HEK293T (cell line): ENCODE data around the gene TMEM151A.

Experiments
- CTCF ChIA-PET: fragments of 350-600 bp; formaldehyde crosslinking; extraction: SDS; loops from one replicate; lab custom pipeline; 2021; ENCODE audit warnings: antibody characterized with exemption, inconsistent platforms; lab: Yijun Ruan, JAX
- POLR2A ChIA-PET: fragments of 350-600 bp; formaldehyde crosslinking; extraction: SDS; loops from one replicate; lab custom pipeline; 2020; ENCODE audit warnings: antibody characterized with exemption, inconsistent platforms; lab: Yijun Ruan, JAX
- DNase-seq: peaks from one replicate; pipeline ENCODE4 v3.0.0; 2012; ENCODE audit warnings: mixed read lengths; ENCODE audit errors: extremely low spot score
- ARNT ChIP-seq: fragments of 450-650 bp; IDR thresholded peaks from 2 replicates; pipeline ENCODE4 v1.6.1; 2017; ENCODE audit warnings: mild to moderate bottlenecking
- BHLHE40 ChIP-seq: fragments of 450-650 bp; IDR thresholded peaks from 2 replicates; pipeline ENCODE4 v1.6.1; 2016; ENCODE audit warnings: mild to moderate bottlenecking, moderate library complexity, borderline replicate concordance
- CTBP1 ChIP-seq: fragments of 450-650 bp; IDR thresholded peaks from 2 replicates; pipeline ENCODE4 v1.6.1; 2016; ENCODE audit warnings: borderline replicate concordance
- ELF4 ChIP-seq: fragments of 450-650 bp; IDR thresholded peaks from 2 replicates; pipeline ENCODE4 v1.6.1; 2017; ENCODE audit warnings: antibody characterized with exemption
- FOXA1 ChIP-seq: fragments of 450-650 bp; IDR thresholded peaks from 2 replicates; pipeline ENCODE4 v1.6.1; 2016; ENCODE audit warnings: mild to moderate bottlenecking
- FOXK2 ChIP-seq: fragments of 450-650 bp; IDR thresholded peaks from 2 replicates; pipeline ENCODE4 v1.6.1; 2016; ENCODE audit warnings: mild to moderate bottlenecking
- FOXM1 ChIP-seq: fragments of 450-650 bp; IDR thresholded peaks from 2 replicates; pipeline ENCODE4 v1.6.1; 2017; ENCODE audit warnings: mild to moderate bottlenecking, borderline replicate concordance
- HDGF ChIP-seq: fragments of 450-650 bp; IDR thresholded peaks from 2 replicates; pipeline ENCODE4 v1.6.1; 2017; ENCODE audit warnings: antibody characterized with exemption, borderline replicate concordance
- L3MBTL2 ChIP-seq: fragments of 450-650 bp; conservative IDR thresholded peaks from 2 replicates; pipeline ENCODE4 v1.6.1; 2016; ENCODE audit warnings: mild to moderate bottlenecking
- LEF1 ChIP-seq: fragments of 450-650 bp; IDR thresholded peaks from 2 replicates; pipeline ENCODE4 v1.6.1; 2017; ENCODE audit warnings: mild to moderate bottlenecking, borderline replicate concordance
- NFRKB ChIP-seq: fragments of 450-650 bp; IDR thresholded peaks from 2 replicates; pipeline ENCODE4 v1.6.1; 2016; ENCODE audit warnings: mild to moderate bottlenecking, moderate library complexity
- PKNOX1 ChIP-seq: fragments of 450-650 bp; IDR thresholded peaks from 2 replicates; pipeline ENCODE4 v1.6.1; 2016
- SP1 ChIP-seq: fragments of 450-650 bp; IDR thresholded peaks from 2 replicates; pipeline ENCODE4 v1.6.1; 2017
- SUZ12 ChIP-seq: fragments of 450-650 bp; IDR thresholded peaks from 2 replicates; pipeline ENCODE4 v1.6.1; 2016; ENCODE audit warnings: mild to moderate bottlenecking
- TARDBP ChIP-seq: fragments of 450-650 bp; IDR thresholded peaks from 2 replicates; pipeline ENCODE4 v1.6.1; 2016
- ZNF384 ChIP-seq: fragments of 450-650 bp; IDR thresholded peaks from 2 replicates; pipeline ENCODE4 v1.6.1; 2016

TMEM151A gene

GRCh38 chr11:66331542-66332370 lies 40.1 kb downstream of the TMEM151A start:
- no peak for DNase-seq
- ChIA-PET POLR2A (interaction anchor here (1.6 kb wide), 1 partner anchor 42 kb away, joined by 5 read pairs; the partner anchor contains the start of gene YIF1A), CTCF (interaction anchor here (1.3 to 1.6 kb wide), 2 partner anchors 19 to 20 kb away, joined by 3 to 10 read pairs; no protein-coding TSS in a partner anchor)
- TF ChIP-seq FOXA1 (no peak), L3MBTL2 (no peak), TARDBP (no peak), CTBP1 (no peak), PKNOX1 (no peak)

GRCh38 chr11:66332371-66333219 lies 40.9 kb downstream of the TMEM151A start:
- ChIA-PET POLR2A (no interaction called here), CTCF (no interaction called here)
- no peak for DNase-seq
- TF ChIP-seq L3MBTL2 (no peak), FOXA1 (no peak), HDGF (no peak), NFRKB (no peak), FOXK2 (no peak), CTBP1 (no peak), TARDBP (no peak), ZNF384 (no peak), ARNT (no peak), PKNOX1 (no peak), BHLHE40 (no peak), ELF4 (no peak), SP1 (no peak), SUZ12 (no peak), LEF1 (no peak), FOXM1 (no peak)

GRCh38 chr11:66333220-66333877 lies 41.7 kb downstream of the TMEM151A start:
- CTCF ChIA-PET: no interaction called here
- POLR2A ChIA-PET: interaction anchor here (0.9 kb wide), 1 partner anchor 18 kb away, joined by 3 read pairs; no protein-coding TSS in a partner anchor
- DNase-seq: no peak
- TF ChIP-seq SP1 (no peak), HDGF (no peak), PKNOX1 (no peak), ELF4 (no peak), TARDBP (no peak), L3MBTL2 (no peak), ZNF384 (no peak), SUZ12 (no peak), BHLHE40 (no peak), FOXK2 (no peak), FOXM1 (no peak), FOXA1 (no peak), ARNT (no peak), LEF1 (no peak), CTBP1 (no peak), NFRKB (no peak)

GRCh38 chr11:66333896-66334604 lies 42.4 kb downstream of the TMEM151A start:
- ChIA-PET POLR2A (interaction anchor here (0.9 to 2.0 kb wide), 3 partner anchors 19 to 45 kb away, joined by 3 to 8 read pairs (median 4); partner anchors contain the start of gene YIF1A), CTCF (interaction anchor here (2.4 kb wide), 1 partner anchor 21 kb away, joined by 21 read pairs; no protein-coding TSS in a partner anchor)
- DNase-seq: no peak
- TF ChIP-seq ZNF384: no peak
- no peak for TF ChIP-seq PKNOX1
- no peak for TF ChIP-seq TARDBP
- TF ChIP-seq CTBP1: no peak
- TF ChIP-seq SUZ12: no peak
- no peak for TF ChIP-seq BHLHE40
- no peak for TF ChIP-seq ARNT
- TF ChIP-seq FOXK2: no peak
- no peak for TF ChIP-seq L3MBTL2
